Duodenal mucosa (tissue), 2 donors: ENCODE measurements around the gene GRAMD1B.

Source experiments
- H3K27ac ChIP-seq: one replicate; pipeline ENCODE4 v1.7.0; 2013; ENCODE audit warnings: low read depth, low read length
- H3K27me3 ChIP-seq, 2 donors: one replicate each; pipeline ENCODE4 v1.7.0; 2013; ENCODE audit warnings: low read length in 2 of 2, control low read depth in 1 of 2; ENCODE audit not compliant: insufficient read depth in 2 of 2, control insufficient read depth in 1 of 2
- H3K36me3 ChIP-seq, 2 donors: one replicate each; pipeline ENCODE4 v1.7.0; 2013; ENCODE audit warnings: low read length in 2 of 2, control low read depth in 1 of 2; ENCODE audit not compliant: insufficient read depth in 2 of 2, control insufficient read depth in 1 of 2
- H3K4me1 ChIP-seq, 2 donors: one replicate each; pipeline ENCODE4 v1.7.0; 2013; ENCODE audit warnings: low read length in 2 of 2, control low read depth in 1 of 2; ENCODE audit not compliant: insufficient read depth in 2 of 2, control insufficient read depth in 1 of 2
- H3K4me3 ChIP-seq, 2 donors: one replicate each; pipeline ENCODE4 v1.7.0; 2013; ENCODE audit warnings: low read length in 2 of 2, low read depth in 1 of 2
- H3K9ac ChIP-seq, 2 donors: one replicate each; pipeline ENCODE4 v1.7.0; 2013; ENCODE audit warnings: low read length in 2 of 2, low read depth in 1 of 2
- H3K9me3 ChIP-seq, 2 donors: one replicate each; pipeline ENCODE4 v1.7.0; 2013; ENCODE audit warnings: low read length in 2 of 2, control low read depth in 1 of 2; ENCODE audit not compliant: control insufficient read depth in 1 of 2

The GRAMD1B gene

GRCh38 chr11:123483466-123483865 lies 53.4 kb downstream of the GRAMD1B start:
- H3K4me3 ChIP-seq = no peak overlapping the region
- H3K27ac ChIP-seq = no peak overlapping the region

GRCh38 chr11:123484448-123484847 lies 54.4 kb downstream of the GRAMD1B start:
- peaks cover 3 to 8% of the 10 kb centered on the region in 2 donors for H3K4me1 ChIP-seq

More at GRCh38 chr11:123483466-123483865, 53.4 kb downstream of the GRAMD1B start:
- H3K9me3 ChIP-seq = no peaks in the 10 kb centered on the region
- H3K36me3 ChIP-seq = peaks cover 0 to 2% of the 10 kb centered on the region in 2 donors
- H3K27me3 ChIP-seq = no peaks in the 10 kb centered on the region
- H3K4me1 ChIP-seq = peaks cover 13 to 18% of the 10 kb centered on the region in 2 donors
- no peak overlapping the region for H3K9ac ChIP-seq

DNA sequence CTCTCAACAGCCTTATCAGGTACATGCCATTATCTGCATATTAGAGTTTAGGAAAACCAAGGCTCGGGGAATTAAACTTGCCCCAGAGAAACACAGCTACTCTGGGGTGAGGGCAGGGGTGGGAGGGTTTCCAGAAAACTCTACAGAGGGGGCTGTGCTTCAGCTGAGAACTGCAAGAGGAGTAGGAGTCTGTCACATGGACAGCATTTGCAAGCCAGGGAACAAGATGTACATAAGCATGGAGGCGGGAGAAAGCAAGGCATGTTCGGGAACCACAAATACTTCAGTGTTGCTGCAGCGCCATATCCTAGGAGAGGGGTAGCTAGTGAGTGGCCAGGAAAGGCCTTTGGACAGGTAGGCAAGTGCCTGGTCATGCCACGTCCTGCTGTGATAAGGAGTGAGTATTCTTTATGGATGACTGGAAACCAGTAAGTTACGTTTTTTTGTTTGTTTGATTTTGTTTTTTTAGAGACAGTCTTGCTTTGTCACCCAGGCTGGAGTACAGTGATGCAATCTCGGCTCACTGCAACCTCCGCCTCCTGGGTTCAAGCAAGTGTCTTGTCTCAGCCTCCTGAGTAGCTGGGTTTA lies 57.2 kb downstream of the GRAMD1B start:
- H3K4me1 ChIP-seq = no peaks in the 10 kb centered on the region
- H3K27me3 ChIP-seq = no peaks in the 10 kb centered on the region
- H3K36me3 ChIP-seq = peaks cover 0 to 2% of the 10 kb centered on the region in 2 donors
- no peak overlapping the region for H3K27ac ChIP-seq
- H3K9ac ChIP-seq = no peak overlapping the region
- no peaks in the 10 kb centered on the region for H3K9me3 ChIP-seq
- no peak overlapping the region for H3K4me3 ChIP-seq

More at GRCh38 chr11:123484448-123484847, 54.4 kb downstream of the GRAMD1B start:
- H3K36me3 ChIP-seq = peaks cover 0 to 2% of the 10 kb centered on the region in 2 donors
- no peaks in the 10 kb centered on the region for H3K27me3 ChIP-seq
- H3K27ac ChIP-seq = no peak overlapping the region
- H3K4me3 ChIP-seq = no peak overlapping the region
- H3K9me3 ChIP-seq = no peaks in the 10 kb centered on the region
- no peak overlapping the region for H3K9ac ChIP-seq

DNA sequence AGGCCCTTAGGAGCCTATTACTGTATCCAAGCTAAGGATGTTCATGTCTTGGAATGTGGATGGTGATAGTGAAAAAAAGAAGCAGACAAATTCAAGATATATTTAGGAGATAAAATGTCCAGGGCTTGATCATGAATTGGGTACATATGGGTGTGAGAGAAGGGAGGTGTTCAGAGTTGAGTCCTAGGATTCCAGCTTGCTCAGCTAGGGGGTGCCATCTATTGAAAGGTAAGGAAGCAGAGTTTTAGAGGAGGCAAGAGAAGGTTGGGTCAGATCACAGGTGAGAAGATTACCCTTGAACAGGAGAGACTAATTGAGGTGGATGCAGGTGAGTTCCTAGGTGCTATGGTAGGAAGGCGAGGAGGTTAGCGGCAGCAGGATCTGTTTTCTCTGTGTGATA lies 60.5 kb downstream of the GRAMD1B start:
- H3K4me3 ChIP-seq = no peak overlapping the region
- H3K9ac ChIP-seq = no peak overlapping the region
- no peaks in the 10 kb centered on the region for H3K9me3 ChIP-seq
- H3K27ac ChIP-seq = no peak overlapping the region
- no peaks in the 10 kb centered on the region for H3K4me1 ChIP-seq
- H3K27me3 ChIP-seq = no peaks in the 10 kb centered on the region
- H3K36me3 ChIP-seq = no peaks in the 10 kb centered on the region

DNA sequence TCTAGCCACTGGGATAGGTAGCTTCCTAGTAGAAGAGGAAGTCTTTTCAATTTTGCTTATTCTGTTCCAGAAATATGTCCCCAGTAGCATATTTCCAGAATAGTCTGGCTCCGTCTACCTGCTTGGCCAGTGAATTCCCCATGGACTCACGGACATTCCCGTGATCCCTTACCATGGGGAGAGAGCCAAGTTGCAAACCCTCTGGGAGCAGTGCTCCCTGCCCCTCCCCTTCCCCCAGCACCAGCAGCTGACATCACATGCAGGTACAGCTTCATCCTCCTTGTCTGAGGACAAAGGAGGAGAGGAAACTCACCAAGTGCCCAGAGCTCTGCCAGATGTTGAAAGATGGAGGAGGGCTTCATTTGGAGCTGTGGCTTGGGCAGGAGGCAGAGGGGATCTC lies 61.2 kb downstream of the GRAMD1B start:
- H3K36me3 ChIP-seq = no peaks in the 10 kb centered on the region
- no peaks in the 10 kb centered on the region for H3K9me3 ChIP-seq
- H3K9ac ChIP-seq = no peak overlapping the region
- no peak overlapping the region for H3K27ac ChIP-seq
- no peaks in the 10 kb centered on the region for H3K27me3 ChIP-seq
- H3K4me1 ChIP-seq = no peaks in the 10 kb centered on the region
- H3K4me3 ChIP-seq = no peak overlapping the region

DNA sequence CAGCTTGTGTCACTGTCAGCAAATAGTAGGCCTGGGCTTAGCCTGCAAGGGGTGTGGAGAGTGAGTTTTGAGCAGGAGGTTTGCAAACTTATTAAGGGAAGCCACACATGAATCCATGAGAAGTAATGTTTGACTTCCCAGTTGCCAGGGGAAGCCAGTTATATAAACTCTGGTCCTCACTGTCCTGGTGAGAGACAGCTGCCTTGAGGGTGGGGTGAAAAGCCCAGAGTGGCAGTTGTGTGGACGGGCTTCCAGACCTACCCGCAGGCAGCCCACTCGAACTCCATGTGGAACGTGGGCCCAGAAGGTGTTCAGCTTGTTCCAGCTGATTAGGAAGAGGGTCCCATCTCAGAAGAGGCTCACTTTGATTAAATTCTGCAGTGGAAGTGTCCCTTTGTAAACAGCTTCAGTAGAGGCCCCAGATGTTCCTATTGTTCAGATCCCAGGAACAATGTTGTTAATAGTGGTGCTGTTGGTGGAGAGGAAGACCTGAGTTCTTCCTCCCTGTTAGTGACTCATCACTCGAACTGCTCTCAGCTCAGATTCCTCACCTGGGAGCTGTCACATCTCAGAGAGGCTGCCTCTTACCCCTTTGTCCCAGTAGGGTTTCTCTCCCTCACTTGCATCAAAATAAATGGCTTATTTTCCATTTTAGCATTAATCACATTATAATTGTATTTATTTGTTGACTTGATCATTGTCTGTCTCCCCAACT lies 63.4 kb downstream of the GRAMD1B start:
- no peak overlapping the region for H3K4me3 ChIP-seq
- no peaks in the 10 kb centered on the region for H3K36me3 ChIP-seq
- no peaks in the 10 kb centered on the region for H3K9me3 ChIP-seq
- H3K27ac ChIP-seq = no peak overlapping the region
- no peaks in the 10 kb centered on the region for H3K4me1 ChIP-seq
- no peak overlapping the region for H3K9ac ChIP-seq
- H3K27me3 ChIP-seq = no peaks in the 10 kb centered on the region

DNA sequence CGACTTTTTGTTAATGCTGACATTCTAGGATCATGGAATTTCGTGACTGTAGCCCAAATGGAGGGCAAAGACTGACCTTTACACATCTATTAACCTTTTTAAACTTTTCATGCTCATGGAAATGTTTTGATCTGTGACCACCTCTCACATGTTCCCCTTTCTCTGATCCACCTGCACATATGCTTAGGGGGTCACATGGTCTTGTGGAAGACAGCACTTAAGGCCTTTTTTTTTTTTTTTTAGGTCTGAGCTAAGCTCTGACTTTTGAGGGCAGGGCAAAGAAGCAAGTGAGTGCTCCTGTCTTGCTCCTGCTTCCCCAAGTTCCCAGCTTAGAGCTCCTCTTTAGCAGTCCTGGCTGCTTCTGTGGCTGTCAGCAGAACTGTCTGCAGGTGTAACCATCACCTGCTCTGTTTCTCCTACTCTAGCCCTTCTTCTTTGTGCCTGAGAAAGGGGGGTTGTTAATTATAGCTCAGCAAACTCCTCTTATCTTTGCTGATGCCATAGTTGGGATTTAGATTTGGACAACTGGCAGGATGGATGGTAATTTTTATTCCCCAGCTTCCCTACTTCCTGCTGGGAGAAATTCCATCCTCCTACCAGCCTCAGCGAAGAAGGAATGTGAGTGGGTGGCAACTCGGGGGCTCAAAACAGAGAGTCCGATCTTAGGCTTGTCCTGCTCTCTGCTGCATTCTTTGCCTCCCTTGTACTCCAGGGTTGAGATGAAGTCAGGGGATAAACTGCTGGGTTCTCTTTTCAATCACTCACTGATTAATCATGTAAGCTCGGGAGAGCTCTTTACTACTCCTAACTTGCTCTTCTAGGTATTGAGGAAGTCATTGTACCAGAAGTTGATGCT lies 64.4 kb downstream of the GRAMD1B start:
- H3K27ac ChIP-seq = no peak overlapping the region
- no peaks in the 10 kb centered on the region for H3K27me3 ChIP-seq
- H3K4me1 ChIP-seq = no peaks in the 10 kb centered on the region
- H3K4me3 ChIP-seq = no peak overlapping the region
- no peak overlapping the region for H3K9ac ChIP-seq
- no peaks in the 10 kb centered on the region for H3K9me3 ChIP-seq
- H3K36me3 ChIP-seq = no peaks in the 10 kb centered on the region

DNA sequence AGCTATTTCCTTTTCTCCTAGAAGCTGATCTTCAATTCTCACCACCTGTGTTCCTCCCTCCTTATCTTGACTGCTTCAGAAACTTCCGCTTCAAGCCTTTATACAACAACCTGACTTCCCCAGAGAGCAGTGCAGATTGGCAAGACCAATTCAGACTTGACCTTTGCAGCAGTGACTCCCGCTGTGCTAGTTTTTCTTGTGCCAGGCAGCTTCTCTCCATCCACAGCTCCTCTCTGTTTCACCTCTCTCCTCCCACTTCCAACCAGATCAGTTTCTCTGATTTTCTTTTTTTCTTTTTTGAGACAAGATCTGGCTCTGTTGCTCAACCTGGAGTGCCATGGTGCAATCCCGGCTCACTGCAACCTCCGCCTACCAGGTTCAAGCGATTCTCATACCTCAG lies 74.3 kb downstream of the GRAMD1B start:
- H3K4me1 ChIP-seq = peaks cover 3 to 13% of the 10 kb centered on the region in 2 donors
- H3K27ac ChIP-seq = no peak overlapping the region
- H3K9ac ChIP-seq = no peak overlapping the region
- no peaks in the 10 kb centered on the region for H3K9me3 ChIP-seq
- H3K36me3 ChIP-seq = peaks cover 0 to 4% of the 10 kb centered on the region in 2 donors
- no peak overlapping the region for H3K4me3 ChIP-seq
- no peaks in the 10 kb centered on the region for H3K27me3 ChIP-seq

GRCh38 chr11:123505546-123506299 lies 75.7 kb downstream of the GRAMD1B start:
- H3K9me3 ChIP-seq = no peaks in the 10 kb centered on the region
- no peak overlapping the region for H3K4me3 ChIP-seq
- H3K27ac ChIP-seq = no peak overlapping the region
- no peak overlapping the region for H3K9ac ChIP-seq
- peaks cover 3 to 13% of the 10 kb centered on the region in 2 donors for H3K4me1 ChIP-seq
- H3K36me3 ChIP-seq = peaks cover 0 to 4% of the 10 kb centered on the region in 2 donors
- no peaks in the 10 kb centered on the region for H3K27me3 ChIP-seq
